ENCODE data around the gene BMP7.

- TF ChIP-seq CTCF (IDR thresholded peaks at IDR 0.05) (no peak), POLR2AphosphoS5 (IDR thresholded peaks at IDR 0.05) (no peak)
Observed at GRCh38 chr20:57224641-57225138, 41.8 kb downstream of the BMP7 start.
